Glutamatergic neuron (in vitro differentiated cells): ENCODE results near the gene NFKBIL1. TPM values are rescaled to one million over a fixed set of nuclear protein-coding genes. Genes with fewer than 3 reads are reported as not detected.
A peak's percentile ranks its signal among the peaks of the same experiment; 100 is the strongest.

Source experiments
- DNase-seq: peaks from one replicate; pipeline ENCODE4 v3.0.0; 2022
- H3K27ac Mint-ChIP-seq: one replicate; pipeline ENCODE4 v1.8.0; 2020; ENCODE audit warnings: mild to moderate bottlenecking, mixed read lengths, inconsistent platforms; ENCODE audit not compliant: unreplicated experiment
- H3K27me3 Mint-ChIP-seq: one replicate; pipeline ENCODE4 v1.8.0; 2020; ENCODE audit warnings: mild to moderate bottlenecking, moderate library complexity, mixed read lengths, inconsistent platforms; ENCODE audit not compliant: unreplicated experiment
- H3K36me3 Mint-ChIP-seq: one replicate; pipeline ENCODE4 v1.8.0; 2020; ENCODE audit warnings: mild to moderate bottlenecking, mixed read lengths, inconsistent platforms; ENCODE audit not compliant: unreplicated experiment
- H3K4me1 Mint-ChIP-seq: one replicate; pipeline ENCODE4 v1.8.0; 2020; ENCODE audit warnings: mild to moderate bottlenecking, low read depth, mixed read lengths, inconsistent platforms; ENCODE audit not compliant: unreplicated experiment
- H3K4me3 Mint-ChIP-seq: one replicate; pipeline ENCODE4 v1.8.0; 2020; ENCODE audit warnings: mild to moderate bottlenecking, mixed read lengths, inconsistent platforms; ENCODE audit not compliant: unreplicated experiment
- H3K9me3 Mint-ChIP-seq: one replicate; pipeline ENCODE4 v1.8.0; 2020; ENCODE audit warnings: mild to moderate bottlenecking, moderate library complexity, mixed read lengths, inconsistent platforms; ENCODE audit not compliant: unreplicated experiment
- total RNA-seq: library from RNA; stranded (reverse); fragmentation: NEBNext Ultra II Directional; extraction: Animal tissue kit (Norgen Biotek cat#: 25700); gene quantifications from one replicate; pipeline ENCODE4 v1.2.1, GENCODE V29; 2021; ENCODE audit not compliant: unreplicated experiment
- TF ChIP-seq, protein P1 (sequence below): fragments of 200-600 bp; sonication (generic); IDR thresholded peaks from one replicate; pipeline ENCODE4 v1.5.0; 2021; ENCODE audit not compliant: partially characterized antibody, unreplicated experiment

The NFKBIL1 gene
- total RNA-seq, 1 donor from 2014 or later: 29.8 TPM

DNA sequence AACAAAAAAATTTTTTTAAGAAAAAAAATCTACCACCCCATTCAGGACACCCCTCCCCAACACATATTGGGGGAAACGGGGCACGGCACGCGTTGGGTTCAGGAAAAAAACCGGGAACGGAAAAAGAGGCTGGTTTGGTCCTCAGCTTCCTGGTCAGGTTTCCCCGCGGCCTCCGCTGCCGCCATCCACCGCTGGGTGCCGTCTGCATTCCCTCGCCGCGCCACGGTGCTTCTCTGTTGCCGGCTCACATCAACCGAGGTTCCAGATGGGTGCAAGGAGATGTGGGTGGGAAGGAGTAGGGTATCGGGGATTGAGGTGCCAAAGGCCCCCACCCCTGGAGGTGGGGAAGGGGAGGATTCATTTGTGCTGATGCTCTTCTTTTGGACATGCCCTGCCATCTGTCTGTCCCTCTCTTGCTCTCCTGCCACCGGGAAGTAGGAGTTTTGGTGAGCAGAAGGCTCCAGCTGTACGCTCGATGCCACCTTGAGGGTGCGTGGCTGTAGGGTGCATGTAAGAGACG, 12.8 kb upstream of the NFKBIL1 start:
- H3K9me3 Mint-ChIP-seq: peaks cover 7% of the 10 kb centered on the region
- H3K36me3 Mint-ChIP-seq: peaks cover 20% of the 10 kb centered on the region
- peaks cover 17% of the 10 kb centered on the region for H3K4me1 Mint-ChIP-seq
- peaks cover 5% of the 10 kb centered on the region for H3K27me3 Mint-ChIP-seq
- TF ChIP-seq, protein P1, sequence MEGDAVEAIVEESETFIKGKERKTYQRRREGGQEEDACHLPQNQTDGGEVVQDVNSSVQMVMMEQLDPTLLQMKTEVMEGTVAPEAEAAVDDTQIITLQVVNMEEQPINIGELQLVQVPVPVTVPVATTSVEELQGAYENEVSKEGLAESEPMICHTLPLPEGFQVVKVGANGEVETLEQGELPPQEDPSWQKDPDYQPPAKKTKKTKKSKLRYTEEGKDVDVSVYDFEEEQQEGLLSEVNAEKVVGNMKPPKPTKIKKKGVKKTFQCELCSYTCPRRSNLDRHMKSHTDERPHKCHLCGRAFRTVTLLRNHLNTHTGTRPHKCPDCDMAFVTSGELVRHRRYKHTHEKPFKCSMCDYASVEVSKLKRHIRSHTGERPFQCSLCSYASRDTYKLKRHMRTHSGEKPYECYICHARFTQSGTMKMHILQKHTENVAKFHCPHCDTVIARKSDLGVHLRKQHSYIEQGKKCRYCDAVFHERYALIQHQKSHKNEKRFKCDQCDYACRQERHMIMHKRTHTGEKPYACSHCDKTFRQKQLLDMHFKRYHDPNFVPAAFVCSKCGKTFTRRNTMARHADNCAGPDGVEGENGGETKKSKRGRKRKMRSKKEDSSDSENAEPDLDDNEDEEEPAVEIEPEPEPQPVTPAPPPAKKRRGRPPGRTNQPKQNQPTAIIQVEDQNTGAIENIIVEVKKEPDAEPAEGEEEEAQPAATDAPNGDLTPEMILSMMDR: no peak
- no peak for DNase-seq
- no peak overlapping the region for H3K27ac Mint-ChIP-seq
- no peak overlapping the region for H3K4me3 Mint-ChIP-seq

DNA sequence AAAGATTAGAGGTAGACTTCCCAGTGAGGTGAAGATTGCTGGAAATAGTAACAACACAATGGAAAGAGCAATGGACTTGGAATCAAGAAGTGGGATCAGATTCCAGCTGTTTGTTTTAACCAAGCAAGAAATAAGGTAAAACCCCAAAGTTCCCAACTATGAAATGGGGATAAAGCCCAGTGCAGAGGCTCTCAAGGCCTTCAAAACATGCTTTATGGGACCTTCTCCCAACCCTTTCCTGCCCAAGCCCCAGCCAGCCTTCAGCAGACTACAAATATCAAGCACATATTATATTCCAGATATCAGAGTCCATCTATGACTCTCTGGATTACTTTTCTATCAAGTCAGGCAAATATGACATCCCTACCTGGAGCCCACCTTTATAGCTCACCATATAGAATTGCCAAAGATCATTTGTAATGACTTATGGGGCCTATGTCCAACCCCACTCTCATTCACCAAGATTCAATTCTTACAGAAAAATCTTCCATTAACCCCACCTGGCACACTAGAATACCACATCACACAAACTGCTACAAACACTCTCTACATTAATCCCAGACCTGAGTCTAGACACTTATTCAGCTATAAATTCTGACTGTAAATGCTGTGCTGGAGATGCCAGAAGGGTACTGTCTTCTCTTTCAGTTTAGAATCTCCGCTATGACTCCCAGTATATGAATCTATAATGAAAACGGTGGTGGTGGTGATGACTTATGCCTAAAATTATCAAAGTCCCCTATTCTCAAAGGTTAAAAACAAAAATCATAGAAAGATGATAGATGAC, 11.7 kb upstream of the NFKBIL1 start:
- Mint-ChIP-seq H3K27me3 (peaks cover 9% of the 10 kb centered on the region), H3K4me1 (peaks cover 25% of the 10 kb centered on the region), H3K9me3 (peaks cover 15% of the 10 kb centered on the region), H3K27ac (no peak overlapping the region), H3K4me3 (peak overlapping the region; percentile 7), H3K36me3 (peaks cover 20% of the 10 kb centered on the region)
- TF ChIP-seq, protein P1: no peak
- no peak for DNase-seq

DNA sequence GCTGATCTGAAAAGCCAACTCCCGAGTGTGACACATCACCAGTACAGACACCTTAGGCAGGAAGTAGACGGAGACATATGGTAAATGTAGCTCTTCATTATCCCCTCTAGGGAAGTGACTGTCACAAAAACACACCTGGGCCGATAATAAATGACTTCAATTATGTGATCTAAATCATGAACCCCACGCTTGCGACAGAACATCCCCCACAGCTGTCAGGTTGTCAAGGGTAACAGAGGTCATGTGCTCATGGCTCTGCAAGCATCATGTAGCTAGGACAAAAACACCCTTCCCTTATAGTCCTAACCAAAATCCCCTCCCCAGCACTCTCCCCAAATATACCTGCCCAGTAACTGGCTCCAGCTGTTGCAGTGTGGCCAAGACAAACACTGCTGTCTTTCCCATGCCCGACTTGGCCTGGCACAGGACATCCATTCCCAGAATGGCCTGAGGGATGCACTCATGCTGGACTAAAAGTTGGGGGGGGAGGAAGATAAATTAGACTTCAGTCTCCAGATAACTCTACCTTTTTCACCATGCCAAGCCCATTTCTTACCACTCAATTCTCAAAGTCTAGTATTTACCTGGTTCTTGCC, 8.5 kb upstream of the NFKBIL1 start:
- peak overlapping the region; percentile 100 for H3K4me3 Mint-ChIP-seq
- TF ChIP-seq, protein P1: no peak
- H3K36me3 Mint-ChIP-seq: peaks cover 20% of the 10 kb centered on the region
- DNase-seq: no peak
- H3K27ac Mint-ChIP-seq: peak overlapping the region; percentile 84
- peaks cover 32% of the 10 kb centered on the region for H3K4me1 Mint-ChIP-seq
- H3K9me3 Mint-ChIP-seq: peaks cover 17% of the 10 kb centered on the region
- H3K27me3 Mint-ChIP-seq: peaks cover 11% of the 10 kb centered on the region

DNA sequence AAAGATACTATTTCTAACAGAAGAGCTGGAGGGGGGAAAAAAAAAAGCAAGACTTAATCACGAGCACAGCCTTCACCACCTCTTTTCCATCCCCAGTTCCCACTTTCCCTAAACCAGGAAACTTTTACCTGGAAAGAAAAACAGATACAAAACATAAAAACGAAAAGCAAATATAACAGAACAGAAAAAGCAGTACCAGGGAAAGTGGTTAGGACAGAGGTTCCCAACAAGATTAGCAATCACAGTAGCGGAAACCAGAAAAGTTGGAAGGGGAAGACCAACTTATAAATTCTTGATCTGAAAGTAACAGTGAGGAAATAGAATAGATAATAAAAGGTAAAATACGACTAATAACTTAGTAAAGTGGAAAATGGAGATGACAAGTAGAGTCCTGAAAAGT, 6.8 kb upstream of the NFKBIL1 start:
- Mint-ChIP-seq H3K36me3 (peaks cover 20% of the 10 kb centered on the region), H3K4me3 (peak overlapping the region; percentile 100), H3K27me3 (peaks cover 10% of the 10 kb centered on the region), H3K27ac (peak overlapping the region; percentile 100), H3K4me1 (peaks cover 40% of the 10 kb centered on the region), H3K9me3 (peaks cover 20% of the 10 kb centered on the region)
- TF ChIP-seq, protein P1: no peak
- DNase-seq: no peak
